Activated T-cell treated with anti-CD3 and anti-CD28 coated beads, Interleukin-2, amount 50 U/mL, for 4 hours (primary cell): ENCODE measurements around the gene VAMP3. TPM values are rescaled to one million over a fixed set of nuclear protein-coding genes. Genes with fewer than 3 reads are reported as not detected.
A peak's percentile ranks its signal among the peaks of the same experiment; 100 is the strongest.

Source experiments
- ATAC-seq, 2 donors: fragments of 200-7000 bp; cut with Tn5 transposase; one replicate each; pipeline ENCODE4 v1.10.0; 2021
- DNase-seq: peaks from one replicate; pipeline ENCODE4 v3.0.0-alpha.2; 2020
- H3K27me3 Mint-ChIP-seq: one replicate; pipeline ENCODE4 v1.8.0; 2021; ENCODE audit warnings: low read depth, mixed read lengths
- H3K36me3 Mint-ChIP-seq: one replicate; pipeline ENCODE4 v1.8.0; 2022; ENCODE audit warnings: mixed read lengths; ENCODE audit not compliant: insufficient read depth
- H3K4me1 Mint-ChIP-seq: one replicate; pipeline ENCODE4 v1.8.0; 2021; ENCODE audit warnings: low read depth, mixed read lengths
- H3K4me3 Mint-ChIP-seq: one replicate; pipeline ENCODE4 v1.8.0; 2021; ENCODE audit warnings: mild to moderate bottlenecking, moderate library complexity, mixed read lengths
- H3K9me3 Mint-ChIP-seq: one replicate; pipeline ENCODE4 v1.8.0; 2021; ENCODE audit warnings: mixed read lengths
- total RNA-seq, 3 donors: library from RNA; stranded (reverse); gene quantifications; one replicate each; pipeline ENCODE4 v1.2.1, GENCODE V29; 2021

The VAMP3 gene
- total RNA-seq, 3 donors from 2014 or later, result 17.6 to 21.7 (median 20.2) TPM

- H3K4me3 Mint-ChIP-seq, result no peak overlapping the region
- H3K27me3 Mint-ChIP-seq, result no peaks in the 10 kb centered on the region
- peaks cover 16% of the 10 kb centered on the region for H3K9me3 Mint-ChIP-seq
- ATAC-seq (peak; percentile 40 to 65), DNase-seq (no peak)
- H3K4me1 Mint-ChIP-seq, result no peaks in the 10 kb centered on the region
- H3K36me3 Mint-ChIP-seq, result peaks cover 33% of the 10 kb centered on the region
Measured at GRCh38 chr1:7810395-7810794, 39.3 kb downstream of the VAMP3 start.

- H3K4me3 Mint-ChIP-seq, result no peak overlapping the region
- H3K36me3 Mint-ChIP-seq, result peaks cover 33% of the 10 kb centered on the region
- no peaks in the 10 kb centered on the region for H3K4me1 Mint-ChIP-seq
- H3K27me3 Mint-ChIP-seq, result no peaks in the 10 kb centered on the region
- ATAC-seq (no peak), DNase-seq (no peak)
- H3K9me3 Mint-ChIP-seq, result peaks cover 16% of the 10 kb centered on the region
Measured at GRCh38 chr1:7811476-7811875, 40.4 kb downstream of the VAMP3 start.

DNA sequence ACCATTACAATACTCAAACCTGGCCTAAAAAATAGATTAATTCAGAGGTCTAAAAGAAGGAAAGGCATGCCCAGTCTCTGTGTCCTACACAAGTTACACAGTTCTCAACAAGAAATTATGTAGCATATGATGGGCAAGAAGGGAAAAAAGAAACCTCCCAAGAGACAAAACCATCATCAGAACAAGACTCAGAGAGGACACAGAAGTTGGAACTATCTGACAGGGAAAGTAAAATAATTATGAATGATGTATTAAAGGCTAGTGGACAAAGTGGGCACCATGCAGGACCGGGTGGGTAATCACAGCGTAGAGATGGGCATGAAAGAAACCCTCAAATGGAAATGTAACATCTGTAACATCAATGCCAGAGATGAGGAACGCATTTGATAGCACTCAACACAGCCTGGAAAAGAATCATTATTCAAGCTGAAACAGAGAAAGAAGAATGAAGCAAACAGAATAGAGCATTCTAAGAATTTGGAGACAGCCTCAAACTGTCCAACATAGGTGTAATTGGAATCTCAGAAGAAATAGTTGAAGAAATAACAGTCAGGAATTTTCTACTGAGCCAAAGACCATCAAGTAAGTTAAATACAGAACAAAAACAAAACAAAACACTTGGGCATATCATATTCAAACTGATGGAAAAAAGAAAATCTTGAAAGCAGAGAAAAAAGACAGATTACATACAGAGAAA lies 42.7 kb downstream of the VAMP3 start:
- DNase-seq (no peak), ATAC-seq (no peak)
- no peaks in the 10 kb centered on the region for H3K27me3 Mint-ChIP-seq
- H3K36me3 Mint-ChIP-seq, result peaks cover 31% of the 10 kb centered on the region
- H3K4me3 Mint-ChIP-seq, result no peak overlapping the region
- H3K4me1 Mint-ChIP-seq, result no peaks in the 10 kb centered on the region
- peaks cover 16% of the 10 kb centered on the region for H3K9me3 Mint-ChIP-seq

DNA sequence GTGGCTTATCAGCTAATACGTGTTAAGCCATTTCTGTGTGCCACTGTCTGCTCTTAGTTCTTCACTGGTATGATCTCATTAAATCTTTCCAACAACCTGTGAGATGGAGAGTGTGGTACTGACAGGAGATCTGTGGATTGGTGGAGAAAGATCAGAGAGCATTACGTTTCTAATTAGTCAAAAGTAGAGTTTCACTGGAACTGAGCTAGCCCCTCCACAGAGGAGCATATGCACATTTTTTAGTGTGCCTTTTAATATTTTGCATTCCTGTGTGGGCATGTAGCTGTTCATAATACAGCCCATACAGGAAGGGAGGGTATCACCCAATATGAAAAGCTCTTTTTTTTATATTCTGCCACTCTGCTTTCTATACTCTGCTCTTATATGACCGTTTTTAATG lies 50.2 kb downstream of the VAMP3 start:
- no peaks in the 10 kb centered on the region for H3K9me3 Mint-ChIP-seq
- ATAC-seq (no peak), DNase-seq (no peak)
- peaks cover 13% of the 10 kb centered on the region for H3K36me3 Mint-ChIP-seq
- no peaks in the 10 kb centered on the region for H3K27me3 Mint-ChIP-seq
- H3K4me1 Mint-ChIP-seq, result peaks cover 1% of the 10 kb centered on the region
- H3K4me3 Mint-ChIP-seq, result no peak overlapping the region

DNA sequence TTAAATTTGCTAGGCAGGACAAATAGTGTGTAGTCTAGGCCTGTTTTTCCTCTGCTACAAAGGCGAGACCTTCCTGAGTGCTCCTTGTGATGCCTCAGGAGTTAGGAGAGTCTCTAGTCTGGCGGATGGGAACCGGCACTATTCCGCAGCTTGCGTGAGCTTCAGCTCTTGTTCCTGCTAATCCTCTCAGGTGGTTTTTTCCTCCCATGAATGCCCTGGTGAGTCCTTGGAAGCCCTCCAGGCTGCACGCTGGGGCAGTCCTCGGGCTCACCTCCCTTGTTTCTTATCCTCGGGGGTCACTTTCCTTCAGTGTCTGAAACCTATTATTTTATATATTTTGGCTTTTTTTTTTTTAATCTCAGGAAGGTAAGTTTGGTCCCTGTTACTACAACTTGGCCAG lies 53.6 kb downstream of the VAMP3 start:
- Mint-ChIP-seq H3K4me3 (no peak overlapping the region), H3K9me3 (no peaks in the 10 kb centered on the region), H3K36me3 (peaks cover 27% of the 10 kb centered on the region), H3K27me3 (no peaks in the 10 kb centered on the region), H3K4me1 (peaks cover 7% of the 10 kb centered on the region)
- ATAC-seq (no peak), DNase-seq (no peak)

GRCh38 chr1:7826363-7826762 lies 55.3 kb downstream of the VAMP3 start:
- H3K36me3 Mint-ChIP-seq, result peaks cover 21% of the 10 kb centered on the region
- ATAC-seq (no peak), DNase-seq (no peak)
- H3K4me3 Mint-ChIP-seq, result peak overlapping the region; percentile 88
- H3K9me3 Mint-ChIP-seq, result no peaks in the 10 kb centered on the region
- no peaks in the 10 kb centered on the region for H3K27me3 Mint-ChIP-seq
- peaks cover 8% of the 10 kb centered on the region for H3K4me1 Mint-ChIP-seq

- Mint-ChIP-seq H3K4me1 (peaks cover 11% of the 10 kb centered on the region), H3K9me3 (no peaks in the 10 kb centered on the region), H3K4me3 (peak overlapping the region; percentile 88), H3K36me3 (peaks cover 18% of the 10 kb centered on the region), H3K27me3 (no peaks in the 10 kb centered on the region)
- ATAC-seq, result peak; percentile 85 to 89
- DNase-seq, result peak; percentile 16
Measured at GRCh38 chr1:7827126-7827955, 56.2 kb downstream of the VAMP3 start.

Other genes with a start within 250 kb of the VAMP3 start
- 1 to 10 TPM; 3.8 to 5.4 (median 4.3) TPM for gene PER3, start 13.0 kb downstream of the VAMP3 start, total RNA-seq
- gene UTS2, start 81.8 kb downstream of the VAMP3 start, total RNA-seq, result 1 to 10 TPM in 1 of 3 donors, not detected in 2; 1.4 TPM
- gene TNFRSF9, start 169.5 kb downstream of the VAMP3 start, total RNA-seq, result 100 to 1,000 TPM; 103 to 119 (median 113) TPM
- gene PARK7, start 190.4 kb downstream of the VAMP3 start, total RNA-seq, result 100 to 1,000 TPM; 401 to 466 (median 411) TPM